Stimulated activated CD8-positive, alpha-beta memory T cell treated with anti-CD3 and anti-CD28 coated beads, Interleukin-7, amount 100 ng/mL, for 24 hours (primary cell): ENCODE results near the gene ZNF215.
"Not testable (repeated sequence)": the region's sequence is repeated elsewhere in the genome, so short reads cannot be mapped to it uniquely, and the experiment has no call there.

ENCODE experiments used
- DNase-seq: peaks from one replicate; pipeline ENCODE4 v3.0.0-alpha.2; 2020; ENCODE audit warnings: low read depth

ZNF215 gene

GRCh38 chr11:6941970-6942369 lies 15.7 kb downstream of the ZNF215 start:
- no peak for DNase-seq

DNA sequence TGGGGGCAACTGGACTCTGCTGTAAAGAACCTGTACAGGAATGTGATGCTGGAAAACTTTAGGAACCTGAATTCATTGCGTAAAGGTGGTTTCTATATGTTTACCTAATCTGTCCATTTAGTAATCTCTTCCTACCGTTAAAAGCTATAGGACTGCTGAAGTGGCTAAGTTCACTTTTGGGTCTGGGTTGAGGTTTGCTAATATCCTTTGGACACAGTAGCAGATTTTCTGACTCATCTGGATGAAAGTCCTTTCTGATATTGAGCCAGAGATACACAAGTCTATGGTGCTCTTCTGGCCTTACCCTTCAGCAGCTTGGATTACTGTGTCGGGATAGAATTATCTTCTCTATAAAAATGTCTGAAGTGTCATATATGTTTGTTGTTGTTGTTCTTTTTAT lies 16.9 kb downstream of the ZNF215 start:
- no peak for DNase-seq

DNA sequence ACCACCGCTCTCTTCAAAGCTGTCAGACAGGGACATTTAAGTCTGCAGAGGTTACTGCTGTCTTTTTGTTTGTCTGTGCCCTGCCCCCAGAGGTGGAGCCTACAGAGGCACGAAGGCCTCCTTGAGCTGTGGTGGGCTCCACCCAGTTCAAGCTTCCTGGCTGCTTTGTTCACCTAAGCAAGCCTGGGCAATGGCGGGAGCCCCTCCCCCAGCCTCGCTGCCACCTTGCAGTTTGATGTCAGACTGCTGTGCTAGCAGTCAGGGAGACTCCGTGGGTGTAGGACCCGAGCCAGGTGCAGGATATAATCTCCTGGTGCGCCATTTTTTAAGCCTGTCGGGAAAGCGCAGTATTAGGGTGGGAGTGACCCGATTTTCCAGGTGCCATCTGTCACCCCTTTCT lies 28.0 kb downstream of the ZNF215 start:
- not testable (repeated sequence) for DNase-seq

- DNase-seq = no peak
These were observed 35.9 kb downstream of the ZNF215 start for GRCh38 chr11:6962141-6962540.

GRCh38 chr11:6962673-6963072 lies 36.4 kb downstream of the ZNF215 start:
- no peak for DNase-seq

GRCh38 chr11:6968816-6969215 lies 42.6 kb downstream of the ZNF215 start:
- DNase-seq = no peak

DNA sequence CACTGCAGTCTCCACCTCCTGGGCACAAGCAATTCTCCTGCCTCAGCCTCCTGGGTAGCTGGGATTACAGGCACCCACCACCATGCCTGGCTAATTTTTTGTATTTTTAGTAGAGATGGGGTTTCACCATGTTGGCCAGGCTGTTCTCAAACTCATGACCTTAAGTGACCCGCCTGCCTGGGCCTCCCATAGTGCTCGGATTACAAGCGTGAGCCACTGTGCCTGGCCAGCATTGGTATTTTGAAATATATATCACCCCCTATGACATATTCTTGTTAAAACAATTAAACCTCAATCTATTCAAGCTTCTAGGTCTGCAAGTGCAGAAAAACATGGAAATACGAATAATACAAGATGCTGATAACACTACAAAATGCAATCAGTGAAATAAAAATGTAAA lies 43.6 kb downstream of the ZNF215 start:
- not testable (repeated sequence) for DNase-seq

GRCh38 chr11:6979365-6979764 lies 53.1 kb downstream of the ZNF215 start:
- DNase-seq = no peak

- no peak for DNase-seq
These were observed 60.3 kb downstream of the ZNF215 start for GRCh38 chr11:6986487-6986886.

- no peak for DNase-seq
These were observed 62.3 kb downstream of the ZNF215 start for GRCh38 chr11:6988506-6988905.

DNA sequence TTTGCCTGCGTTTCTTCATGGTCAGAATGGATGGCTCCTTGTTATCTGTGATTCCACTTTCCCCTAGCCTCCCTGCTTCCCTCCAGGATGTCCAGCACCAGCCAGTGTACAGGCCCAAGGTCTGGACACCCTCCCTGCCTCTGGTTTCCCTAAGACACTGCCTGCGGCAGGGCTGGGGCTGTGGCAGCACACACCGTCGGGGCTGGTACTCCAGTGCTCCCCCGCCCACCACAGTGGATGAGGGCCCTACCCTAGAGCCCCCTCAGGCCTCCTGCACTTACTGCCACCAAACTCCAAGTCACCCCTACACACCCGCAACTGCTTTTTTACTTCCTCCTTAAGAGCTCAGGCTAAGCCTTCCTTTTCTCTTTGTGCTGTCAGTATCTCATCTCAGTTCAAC lies 65.0 kb downstream of the ZNF215 start:
- no peak for DNase-seq

- DNase-seq = no peak
These were observed 65.8 kb downstream of the ZNF215 start for GRCh38 chr11:6992026-6992425.

GRCh38 chr11:6992457-6993417 lies 66.5 kb downstream of the ZNF215 start:
- DNase-seq = no peak

DNA sequence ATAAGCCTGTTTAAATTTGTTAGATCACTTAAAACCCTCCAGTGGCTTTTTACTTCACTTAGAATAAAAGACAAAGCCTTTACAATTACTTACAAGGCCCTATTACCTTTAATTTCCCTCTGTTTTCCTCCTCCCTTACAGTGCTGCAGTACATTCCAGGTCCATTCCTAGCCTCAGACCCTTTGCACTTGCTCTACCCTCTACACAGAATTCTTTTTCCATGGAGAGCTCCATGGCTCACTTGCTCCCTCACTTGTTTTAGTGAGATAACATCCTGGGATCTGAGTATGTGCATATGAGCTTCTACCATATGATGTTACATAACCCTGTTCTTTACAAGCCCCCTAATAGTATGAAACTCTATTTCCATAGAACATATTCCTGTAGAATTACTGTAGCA lies 69.5 kb downstream of the ZNF215 start:
- no peak for DNase-seq

DNA sequence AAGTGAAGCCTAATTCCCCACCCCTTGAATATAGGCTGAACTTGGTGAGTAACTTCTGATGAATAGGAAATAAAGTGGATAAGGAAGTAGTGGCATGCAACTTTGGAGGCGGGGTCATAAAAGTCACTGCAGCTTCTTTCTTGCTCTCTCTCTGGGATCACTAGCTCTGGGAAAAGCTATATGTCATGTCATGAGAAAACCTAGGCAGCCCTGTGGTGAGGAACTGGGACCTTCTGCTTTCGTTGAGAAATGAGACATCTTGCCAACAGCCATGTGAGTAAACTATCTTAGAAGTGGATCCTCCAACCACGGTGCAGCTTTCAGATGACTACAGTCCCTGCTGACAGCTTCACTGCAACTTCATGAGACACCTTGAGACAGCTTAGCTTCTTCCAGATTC lies 78.3 kb downstream of the ZNF215 start:
- DNase-seq = no peak
